ENCODE measurements around the gene SH3GL2. TPM values are rescaled to one million over a fixed set of nuclear protein-coding genes. Genes with fewer than 3 reads are reported as not detected.

The SH3GL2 gene
- total RNA-seq, 1 experiment from 2014 or later = not detected

DNA sequence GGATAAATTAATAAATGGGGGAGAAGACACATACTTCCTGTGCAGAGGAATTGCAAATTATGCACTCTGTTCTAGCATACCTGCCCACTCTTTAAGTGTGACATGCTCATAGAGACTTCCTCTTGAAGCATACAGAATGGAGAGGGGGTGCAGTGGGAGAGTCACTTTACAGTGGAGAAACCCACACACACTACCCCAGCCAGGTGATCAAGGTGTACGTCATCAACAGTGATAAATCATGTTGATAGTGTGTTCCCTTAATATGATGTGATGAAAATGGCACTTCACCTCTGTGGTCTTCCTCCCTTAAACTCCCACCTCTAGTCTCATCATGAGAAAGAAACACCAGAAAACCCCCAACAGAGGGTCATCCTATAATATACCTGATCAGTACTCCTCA, 110.0 kb downstream of the SH3GL2 start:
- CTCF ChIA-PET = no interaction called here
- Histone ChIP-seq H3K9me3 (ENCODE audit: control insufficient read depth, insufficient read depth, low read depth, low read length) (no peaks in the 10 kb centered on the region), H3K27ac (ENCODE audit: low read length) (no peak overlapping the region), H3K36me3 (ENCODE audit: control insufficient read depth, insufficient read depth, low read length) (no peaks in the 10 kb centered on the region), H3K4me3 (ENCODE audit: low read depth in 2 of 2, low read length in 2 of 2) (no peak overlapping the region), H3K27me3 (ENCODE audit: control insufficient read depth, insufficient read depth, low read length) (no peaks in the 10 kb centered on the region), H3K4me1 (ENCODE audit: control insufficient read depth, insufficient read depth, low read length) (no peaks in the 10 kb centered on the region)
- POLR2A ChIA-PET = no interaction called here
- intact Hi-C loops (cut with micrococcal nuclease; ENCODE audit: unreplicated experiment) (no loop called here), in situ Hi-C loops (cut with HindIII; ENCODE audit: low pct_unique_long_range_greater_than_20kb, low sequenced_read_pairs) (no loop called here)
- DNase-seq (ENCODE audit: low read depth, low spot score) (no peak), ATAC-seq (no peak)
- TF ChIP-seq SIN3A (IDR thresholded peaks at IDR 0.05; ENCODE audit: borderline replicate concordance, insufficient read depth, low read depth, low read length) (no peak), POLR2AphosphoS5 (IDR thresholded peaks at IDR 0.05; ENCODE audit: low read depth, low read length) (no peak), REST (IDR thresholded peaks at IDR 0.05; ENCODE audit: insufficient read depth in 1 of 2, low read depth in 2 of 2, low read length in 1 of 2) (no peak), TCF7L2 (IDR thresholded peaks at IDR 0.05; ENCODE audit: low read depth, low read length) (no peak)
- TF ChIP-seq, protein P1, sequence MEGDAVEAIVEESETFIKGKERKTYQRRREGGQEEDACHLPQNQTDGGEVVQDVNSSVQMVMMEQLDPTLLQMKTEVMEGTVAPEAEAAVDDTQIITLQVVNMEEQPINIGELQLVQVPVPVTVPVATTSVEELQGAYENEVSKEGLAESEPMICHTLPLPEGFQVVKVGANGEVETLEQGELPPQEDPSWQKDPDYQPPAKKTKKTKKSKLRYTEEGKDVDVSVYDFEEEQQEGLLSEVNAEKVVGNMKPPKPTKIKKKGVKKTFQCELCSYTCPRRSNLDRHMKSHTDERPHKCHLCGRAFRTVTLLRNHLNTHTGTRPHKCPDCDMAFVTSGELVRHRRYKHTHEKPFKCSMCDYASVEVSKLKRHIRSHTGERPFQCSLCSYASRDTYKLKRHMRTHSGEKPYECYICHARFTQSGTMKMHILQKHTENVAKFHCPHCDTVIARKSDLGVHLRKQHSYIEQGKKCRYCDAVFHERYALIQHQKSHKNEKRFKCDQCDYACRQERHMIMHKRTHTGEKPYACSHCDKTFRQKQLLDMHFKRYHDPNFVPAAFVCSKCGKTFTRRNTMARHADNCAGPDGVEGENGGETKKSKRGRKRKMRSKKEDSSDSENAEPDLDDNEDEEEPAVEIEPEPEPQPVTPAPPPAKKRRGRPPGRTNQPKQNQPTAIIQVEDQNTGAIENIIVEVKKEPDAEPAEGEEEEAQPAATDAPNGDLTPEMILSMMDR (IDR thresholded peaks at IDR 0.05) = no peak
- BruUV-seq (replicated peaks) = no TSS peak

DNA sequence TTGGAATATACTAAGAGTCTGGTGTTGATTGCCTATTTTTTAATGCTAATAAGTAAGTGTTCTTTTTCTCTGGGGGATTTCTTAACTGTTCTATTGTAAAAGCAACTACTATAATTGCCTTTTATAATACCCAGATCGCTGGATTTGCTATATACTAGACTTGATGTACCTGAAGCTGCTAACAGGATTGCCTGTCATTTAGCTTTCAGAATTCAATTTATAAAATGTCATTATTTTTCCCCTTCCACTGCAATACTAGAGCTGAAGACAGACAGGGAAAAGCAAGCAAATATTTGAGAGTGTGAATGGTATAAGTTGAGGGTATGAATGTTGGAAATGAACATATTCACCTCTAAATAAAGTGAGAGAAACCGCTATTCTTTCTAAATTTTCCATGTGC, 115.5 kb downstream of the SH3GL2 start:
- ChIA-PET CTCF (no interaction called here), POLR2A (no interaction called here)
- in situ Hi-C loops (cut with HindIII; ENCODE audit: low pct_unique_long_range_greater_than_20kb, low sequenced_read_pairs) (no loop called here), intact Hi-C loops (cut with micrococcal nuclease; ENCODE audit: unreplicated experiment) (no loop called here)
- Histone ChIP-seq H3K9me3 (ENCODE audit: control insufficient read depth, insufficient read depth, low read depth, low read length) (no peaks in the 10 kb centered on the region), H3K27me3 (ENCODE audit: control insufficient read depth, insufficient read depth, low read length) (no peaks in the 10 kb centered on the region), H3K4me3 (ENCODE audit: low read depth in 2 of 2, low read length in 2 of 2) (no peak overlapping the region), H3K4me1 (ENCODE audit: control insufficient read depth, insufficient read depth, low read length) (no peaks in the 10 kb centered on the region), H3K27ac (ENCODE audit: low read length) (no peak overlapping the region), H3K36me3 (ENCODE audit: control insufficient read depth, insufficient read depth, low read length) (no peaks in the 10 kb centered on the region)
- DNase-seq (ENCODE audit: low read depth, low spot score) (no peak), ATAC-seq (no peak)
- BruUV-seq (replicated peaks) = no TSS peak
- no peak for TF ChIP-seq SIN3A (IDR thresholded peaks at IDR 0.05; ENCODE audit: borderline replicate concordance, insufficient read depth, low read depth, low read length)
- no peak for TF ChIP-seq POLR2AphosphoS5 (IDR thresholded peaks at IDR 0.05; ENCODE audit: low read depth, low read length)

DNA sequence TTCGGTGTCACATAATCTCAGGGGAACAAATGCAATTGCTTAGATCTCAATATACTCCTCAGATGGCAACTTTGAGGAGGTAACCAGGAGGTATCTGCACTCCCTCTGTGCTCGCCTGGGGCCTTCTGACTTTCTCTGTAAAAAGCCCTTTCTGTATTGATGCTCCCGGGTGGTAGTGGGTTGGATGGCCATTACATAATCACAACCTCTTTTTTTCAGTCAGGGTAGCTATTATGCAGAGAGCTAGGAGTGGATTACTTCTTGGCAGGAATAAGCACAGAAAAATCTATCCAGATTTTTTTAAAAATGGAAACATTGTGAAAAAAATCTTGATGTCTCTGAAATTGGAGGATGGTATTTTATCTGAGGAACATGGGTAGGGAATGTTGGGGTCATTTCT, 116.6 kb downstream of the SH3GL2 start:
- BruUV-seq (replicated peaks) = no TSS peak
- CTCF ChIA-PET = no interaction called here

More for the DNA sequence above, 116.6 kb downstream of the SH3GL2 start:
- POLR2A ChIA-PET = no interaction called here
- no peaks in the 10 kb centered on the region for H3K27me3 ChIP-seq (ENCODE audit: control insufficient read depth, insufficient read depth, low read length)
- DNase-seq (ENCODE audit: low read depth, low spot score) (no peak), ATAC-seq (no peak)
- intact Hi-C loops (cut with micrococcal nuclease; ENCODE audit: unreplicated experiment) = no loop called here
- in situ Hi-C loops (cut with HindIII; ENCODE audit: low pct_unique_long_range_greater_than_20kb, low sequenced_read_pairs) = no loop called here
- H3K4me3 ChIP-seq (ENCODE audit: low read depth in 2 of 2, low read length in 2 of 2) = no peak overlapping the region
- H3K27ac ChIP-seq (ENCODE audit: low read length) = no peak overlapping the region
- no peaks in the 10 kb centered on the region for H3K4me1 ChIP-seq (ENCODE audit: control insufficient read depth, insufficient read depth, low read length)
- H3K36me3 ChIP-seq (ENCODE audit: control insufficient read depth, insufficient read depth, low read length) = no peaks in the 10 kb centered on the region
- H3K9me3 ChIP-seq (ENCODE audit: control insufficient read depth, insufficient read depth, low read depth, low read length) = no peaks in the 10 kb centered on the region
- no peak for TF ChIP-seq REST (IDR thresholded peaks at IDR 0.05; ENCODE audit: insufficient read depth in 1 of 2, low read depth in 2 of 2, low read length in 1 of 2)
- no peak for TF ChIP-seq TCF7L2 (IDR thresholded peaks at IDR 0.05; ENCODE audit: low read depth, low read length)
- no peak for TF ChIP-seq SIN3A (IDR thresholded peaks at IDR 0.05; ENCODE audit: borderline replicate concordance, insufficient read depth, low read depth, low read length)
- TF ChIP-seq, protein P1 (IDR thresholded peaks at IDR 0.05) = no peak
- TF ChIP-seq POLR2AphosphoS5 (IDR thresholded peaks at IDR 0.05; ENCODE audit: low read depth, low read length) = no peak

All from Panc1 (cell line).